Fibroblast of lung (primary cell): ENCODE results near the gene KREMEN1.

ENCODE experiments used
- CTCF ChIP-seq, 2 donors: IDR thresholded peaks in 1 of 2; conservative IDR thresholded peaks in 1 of 2; 1 replicate in 1 of 2; 2 replicates in 1 of 2; pipeline ENCODE4 v1.5.1; 2011 to 2012; ENCODE audit warnings: low read length in 2 of 2, control low read depth in 1 of 2, inconsistent platforms in 1 of 2, low read depth in 1 of 2, mild to moderate bottlenecking in 1 of 2
- EZH2 ChIP-seq: IDR thresholded peaks from 2 replicates; pipeline ENCODE4 v1.5.1; 2012; ENCODE audit warnings: low read length, control low read depth, mild to moderate bottlenecking; ENCODE audit errors: missing control alignments

GRCh38 chr22:29108137-29108536 is 35.3 kb downstream of the KREMEN1 start:
- TF ChIP-seq CTCF (conservative IDR thresholded peaks at IDR 0.05 in 1 of 2, IDR thresholded peaks at IDR 0.05 in 1 of 2; ENCODE audit: low read depth in 1 of 2, low read length in 2 of 2) (no peak), EZH2 (no peak)
